Neural cell (in vitro differentiated cells): ENCODE results near the gene PER1. TPM values are rescaled to one million over a fixed set of nuclear protein-coding genes. Genes with fewer than 3 reads are reported as not detected.
A peak's percentile ranks its signal among the peaks of the same experiment; 100 is the strongest.

Experiments used
- H2AFZ ChIP-seq: fragments of 200-600, 300-800 bp; sonication (generic), shearing (Covaris generic); 2 replicates; pipeline ENCODE4 v1.6.0; 2014; ENCODE audit warnings: low read depth, mild to moderate bottlenecking, antibody characterized with exemption, low read length, moderate library complexity
- H3F3A ChIP-seq: fragments of 200-600 bp; shearing (Covaris generic); 2 replicates; pipeline ENCODE4 v1.6.1; 2016; ENCODE audit warnings: mild to moderate bottlenecking, moderate library complexity, mixed read lengths, antibody characterized with exemption, low read length; ENCODE audit not compliant: insufficient read depth, poor library complexity, severe bottlenecking
- H3K27ac ChIP-seq: fragments of 200-600, 300-800 bp; sonication (generic), shearing (Covaris generic); 2 replicates; pipeline ENCODE4 v1.5.1; 2014; ENCODE audit warnings: mild to moderate bottlenecking, low read length, moderate library complexity
- H3K27me3 ChIP-seq: fragments of 300-800, 200-600 bp; sonication (generic), shearing (Covaris generic); 2 replicates; pipeline ENCODE4 v1.6.0; 2014; ENCODE audit warnings: mild to moderate bottlenecking, low read depth, low read length, moderate library complexity; ENCODE audit not compliant: insufficient read depth
- H3K36me3 ChIP-seq: fragments of 300-800, 200-600 bp; sonication (generic), shearing (Covaris generic); 2 replicates; pipeline ENCODE4 v1.5.1; 2014; ENCODE audit warnings: mild to moderate bottlenecking, antibody characterized with exemption, low read length, moderate library complexity; ENCODE audit not compliant: insufficient read depth
- H3K4me2 ChIP-seq: fragments of 300-800, 200-600 bp; sonication (generic), shearing (Covaris generic); 2 replicates; pipeline ENCODE4 v1.6.0; 2014; ENCODE audit warnings: mild to moderate bottlenecking, low read length
- H3K4me3 ChIP-seq: fragments of 300-800, 200-600 bp; sonication (generic), shearing (Covaris generic); 2 replicates; pipeline ENCODE4 v1.5.1; 2014; ENCODE audit warnings: mild to moderate bottlenecking, low read length, moderate library complexity
- H3K79me2 ChIP-seq: fragments of 200-600 bp; shearing (Covaris generic); replicated peaks from 2 replicates; pipeline ENCODE4 v1.6.0; 2014; ENCODE audit warnings: mild to moderate bottlenecking, low read length, moderate library complexity; ENCODE audit not compliant: insufficient read depth
- H3K9ac ChIP-seq: fragments of 300-800, 200-600 bp; sonication (generic), shearing (Covaris generic); 2 replicates; pipeline ENCODE4 v1.6.1; 2016; ENCODE audit warnings: mild to moderate bottlenecking, low read length, mixed read lengths
- H3K9me2 ChIP-seq: fragments of 200-600 bp; shearing (Covaris generic); 2 replicates; pipeline ENCODE4 v1.6.1; 2016; ENCODE audit warnings: mild to moderate bottlenecking, low read length, mixed read lengths; ENCODE audit not compliant: insufficient read depth
- H3K9me3 ChIP-seq: fragments of 200-600, 300-800 bp; sonication (generic), shearing (Covaris generic); 2 replicates; pipeline ENCODE4 v1.6.1; 2016; ENCODE audit warnings: mild to moderate bottlenecking, mixed run types, low read length, moderate library complexity, mixed read lengths
- H4K20me1 ChIP-seq: fragments of 200-600 bp; shearing (Covaris generic); 2 replicates; pipeline ENCODE4 v1.6.1; 2016; ENCODE audit warnings: mild to moderate bottlenecking, mixed run types; ENCODE audit not compliant: insufficient read depth
- EP300 ChIP-seq: fragments of 450-650 bp; conservative IDR thresholded peaks from 2 replicates; pipeline ENCODE4 v1.6.1; 2014; ENCODE audit warnings: antibody characterized with exemption, mild to moderate bottlenecking, moderate library complexity; ENCODE audit not compliant: poor library complexity, severe bottlenecking
- EZH2 ChIP-seq: fragments of 200-600, 300-800 bp; shearing (Covaris generic), sonication (generic); IDR thresholded peaks from 2 replicates; pipeline ENCODE4 v1.6.1; 2014; ENCODE audit warnings: antibody characterized with exemption, low read length, borderline replicate concordance, mild to moderate bottlenecking; ENCODE audit not compliant: insufficient read depth, poor library complexity, severe bottlenecking
- MXI1 ChIP-seq: fragments of 450-650 bp; conservative IDR thresholded peaks from 2 replicates; pipeline ENCODE4 v1.6.1; 2014; ENCODE audit warnings: antibody characterized with exemption, mild to moderate bottlenecking; ENCODE audit not compliant: poor library complexity, severe bottlenecking
- POLR2AphosphoS5 ChIP-seq: IDR thresholded peaks from 2 replicates; pipeline ENCODE4 v1.6.1; 2012
- RAD21 ChIP-seq: fragments of 450-650 bp; conservative IDR thresholded peaks from 2 replicates; pipeline ENCODE4 v1.6.1; 2014; ENCODE audit warnings: antibody characterized with exemption, mild to moderate bottlenecking, moderate library complexity
- SMC3 ChIP-seq: fragments of 450-650 bp; conservative IDR thresholded peaks from 2 replicates; pipeline ENCODE4 v1.6.1; 2014; ENCODE audit warnings: antibody characterized with exemption, mild to moderate bottlenecking, moderate library complexity; ENCODE audit not compliant: poor library complexity
- TAF1 ChIP-seq: IDR thresholded peaks from 2 replicates; pipeline ENCODE4 v1.6.1; 2012; ENCODE audit warnings: low read depth
- polyA plus RNA-seq: library from polyadenylated mRNA; depleted of rRNA; stranded (reverse); fragments of >200 nt; gene quantifications from 2 replicates; pipeline ENCODE4 v1.2.3, GENCODE V29; 2014
- TF ChIP-seq, protein P1 (sequence below): IDR thresholded peaks from 2 replicates; pipeline ENCODE4 v1.6.1; 2012; ENCODE audit warnings: borderline replicate concordance
- TF ChIP-seq, protein P2 (sequence below): fragments of 450-650 bp; IDR thresholded peaks from 2 replicates; pipeline ENCODE4 v1.5.1; 2014; ENCODE audit warnings: antibody characterized with exemption, mild to moderate bottlenecking, moderate library complexity; ENCODE audit not compliant: poor library complexity, severe bottlenecking

Gene PER1
- polyA plus RNA-seq, 1 donor from 2014 or later = 1.9 TPM

DNA sequence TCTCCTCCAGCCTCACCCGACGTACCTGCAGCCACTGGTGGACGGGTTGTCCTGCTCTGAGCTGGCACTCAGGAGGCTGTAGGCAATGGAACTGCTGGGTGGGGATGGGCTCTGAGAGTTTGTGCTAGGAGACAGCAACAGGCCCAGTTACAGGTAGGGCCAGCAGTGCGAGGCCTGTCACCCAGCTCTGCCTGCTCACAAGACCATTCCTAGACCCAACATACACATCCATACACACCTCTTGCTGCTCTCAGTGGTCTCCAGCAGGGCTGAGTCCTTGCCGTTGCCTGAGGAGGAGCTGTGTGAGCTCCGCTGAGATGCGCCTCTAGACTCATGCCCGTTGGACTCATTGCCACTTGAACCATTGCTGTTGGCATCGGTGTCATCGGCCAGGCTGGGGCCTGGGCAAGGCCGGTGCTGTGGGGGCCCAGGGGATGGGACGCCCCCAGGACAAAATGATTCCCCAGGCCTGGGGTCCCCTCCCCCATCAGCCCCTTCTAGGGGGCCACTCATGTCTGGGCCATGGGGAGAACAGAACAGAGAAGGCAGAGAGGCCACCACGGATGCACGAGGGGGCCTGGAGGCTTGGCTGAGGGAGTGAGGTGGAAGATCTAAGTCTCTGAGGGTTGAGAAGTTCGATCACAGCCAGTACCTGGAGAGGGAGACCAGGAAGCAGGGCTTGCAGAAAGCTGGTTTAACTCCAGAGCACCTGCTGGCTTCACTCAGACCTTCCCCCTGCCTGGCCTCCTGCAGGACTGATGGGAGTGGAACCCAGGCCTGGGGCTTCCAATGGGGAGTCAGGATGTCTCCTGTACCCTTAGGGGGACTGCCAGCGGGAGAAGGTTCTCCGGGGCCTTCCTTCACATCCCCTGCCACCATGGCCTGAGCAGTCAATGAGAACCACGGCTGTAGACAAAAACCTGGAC, 1.7 kb downstream of the PER1 start:
- no peaks in the 10 kb centered on the region for H3K27me3 ChIP-seq
- peak overlapping the region; percentile 63 for H3K4me2 ChIP-seq
- peak overlapping the region; percentile 95 for H3K27ac ChIP-seq
- H3K36me3 ChIP-seq = no peaks in the 10 kb centered on the region
- H2AFZ ChIP-seq = no peak overlapping the region
- H3K9me2 ChIP-seq = no peaks in the 10 kb centered on the region
- TF ChIP-seq SMC3 (no peak), TAF1 (peak; percentile 35)
- H3K79me2 ChIP-seq = no peaks in the 10 kb centered on the region
- H4K20me1 ChIP-seq = no peaks in the 10 kb centered on the region
- peak overlapping the region; percentile 95 for H3K9ac ChIP-seq
- H3K4me3 ChIP-seq = peak overlapping the region; percentile 92
- H3F3A ChIP-seq = peaks cover 6% of the 10 kb centered on the region
- H3K9me3 ChIP-seq = no peaks in the 10 kb centered on the region

DNA sequence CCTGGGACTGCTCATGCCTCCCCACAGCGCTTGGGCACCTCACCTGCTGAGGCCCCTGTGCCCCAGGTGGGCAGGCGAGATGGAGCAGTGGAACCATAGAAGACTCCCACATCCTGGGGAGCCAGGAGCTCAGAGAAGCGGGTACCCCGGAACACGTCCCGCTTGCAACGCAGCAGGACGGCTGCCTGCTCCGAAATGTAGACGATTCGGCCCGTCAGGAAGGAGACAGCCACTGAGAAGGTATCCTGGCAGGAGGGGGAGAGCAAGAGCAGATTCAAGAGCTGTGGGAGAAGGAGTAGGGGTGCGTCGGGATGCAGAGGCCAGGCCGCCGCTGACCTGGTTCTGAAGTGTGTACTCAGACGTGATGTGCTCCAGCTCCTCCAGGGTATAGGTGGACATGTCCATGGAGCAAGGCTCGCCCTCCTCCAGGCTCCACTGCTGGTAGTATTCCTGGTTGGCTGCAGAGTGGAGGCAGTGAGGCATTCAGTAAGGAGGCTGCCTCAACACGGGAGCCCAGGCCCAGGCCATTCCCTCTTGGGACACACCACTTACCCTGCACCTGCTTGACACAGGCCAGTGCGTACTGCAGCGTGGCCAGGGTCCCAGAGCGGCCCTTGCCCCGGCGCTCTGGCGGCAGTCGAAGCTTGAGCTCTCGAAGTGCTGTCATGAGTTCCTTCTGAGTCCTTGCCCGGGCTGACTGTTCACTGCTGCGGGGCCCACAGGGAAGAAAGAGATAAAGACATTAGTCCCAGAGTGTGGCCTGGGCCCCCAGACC, 2.6 kb downstream of the PER1 start:
- no peak overlapping the region for H3K4me2 ChIP-seq
- H3K27ac ChIP-seq = no peak overlapping the region
- no peak overlapping the region for H2AFZ ChIP-seq
- TF ChIP-seq, protein P1, sequence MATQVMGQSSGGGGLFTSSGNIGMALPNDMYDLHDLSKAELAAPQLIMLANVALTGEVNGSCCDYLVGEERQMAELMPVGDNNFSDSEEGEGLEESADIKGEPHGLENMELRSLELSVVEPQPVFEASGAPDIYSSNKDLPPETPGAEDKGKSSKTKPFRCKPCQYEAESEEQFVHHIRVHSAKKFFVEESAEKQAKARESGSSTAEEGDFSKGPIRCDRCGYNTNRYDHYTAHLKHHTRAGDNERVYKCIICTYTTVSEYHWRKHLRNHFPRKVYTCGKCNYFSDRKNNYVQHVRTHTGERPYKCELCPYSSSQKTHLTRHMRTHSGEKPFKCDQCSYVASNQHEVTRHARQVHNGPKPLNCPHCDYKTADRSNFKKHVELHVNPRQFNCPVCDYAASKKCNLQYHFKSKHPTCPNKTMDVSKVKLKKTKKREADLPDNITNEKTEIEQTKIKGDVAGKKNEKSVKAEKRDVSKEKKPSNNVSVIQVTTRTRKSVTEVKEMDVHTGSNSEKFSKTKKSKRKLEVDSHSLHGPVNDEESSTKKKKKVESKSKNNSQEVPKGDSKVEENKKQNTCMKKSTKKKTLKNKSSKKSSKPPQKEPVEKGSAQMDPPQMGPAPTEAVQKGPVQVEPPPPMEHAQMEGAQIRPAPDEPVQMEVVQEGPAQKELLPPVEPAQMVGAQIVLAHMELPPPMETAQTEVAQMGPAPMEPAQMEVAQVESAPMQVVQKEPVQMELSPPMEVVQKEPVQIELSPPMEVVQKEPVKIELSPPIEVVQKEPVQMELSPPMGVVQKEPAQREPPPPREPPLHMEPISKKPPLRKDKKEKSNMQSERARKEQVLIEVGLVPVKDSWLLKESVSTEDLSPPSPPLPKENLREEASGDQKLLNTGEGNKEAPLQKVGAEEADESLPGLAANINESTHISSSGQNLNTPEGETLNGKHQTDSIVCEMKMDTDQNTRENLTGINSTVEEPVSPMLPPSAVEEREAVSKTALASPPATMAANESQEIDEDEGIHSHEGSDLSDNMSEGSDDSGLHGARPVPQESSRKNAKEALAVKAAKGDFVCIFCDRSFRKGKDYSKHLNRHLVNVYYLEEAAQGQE = no peak
- TF ChIP-seq POLR2AphosphoS5 (no peak), TAF1 (no peak)
- H3K27me3 ChIP-seq = no peaks in the 10 kb centered on the region
- H3K4me3 ChIP-seq = no peak overlapping the region
- H3K36me3 ChIP-seq = no peaks in the 10 kb centered on the region
- H4K20me1 ChIP-seq = no peaks in the 10 kb centered on the region
- H3K9ac ChIP-seq = no peak overlapping the region
- no peaks in the 10 kb centered on the region for H3K79me2 ChIP-seq
- H3K9me2 ChIP-seq = no peaks in the 10 kb centered on the region
- no peaks in the 10 kb centered on the region for H3K9me3 ChIP-seq
- peaks cover 6% of the 10 kb centered on the region for H3F3A ChIP-seq

DNA sequence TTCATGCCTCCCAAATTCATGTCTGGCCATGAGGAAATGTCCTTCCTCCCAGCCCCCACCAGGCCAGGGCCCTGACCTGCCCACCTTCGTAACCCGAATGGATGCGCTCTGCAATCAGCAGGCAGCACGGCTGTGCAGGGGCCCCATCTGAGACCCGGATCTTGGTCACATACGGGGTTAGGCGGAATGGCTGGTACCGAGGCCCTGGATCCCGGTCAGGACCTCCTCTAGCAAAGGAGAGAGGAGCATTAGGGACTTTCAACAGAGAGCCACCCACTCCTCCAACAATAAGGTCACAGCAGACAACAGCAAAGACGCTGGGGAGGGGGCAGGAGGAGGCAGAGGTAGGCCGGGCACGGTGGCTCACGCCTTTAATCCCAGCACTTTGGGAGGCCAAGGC, 3.6 kb downstream of the PER1 start:
- no peak overlapping the region for H3K4me3 ChIP-seq
- no peak overlapping the region for H3K27ac ChIP-seq
- H3K27me3 ChIP-seq = no peaks in the 10 kb centered on the region
- no peaks in the 10 kb centered on the region for H4K20me1 ChIP-seq
- no peak overlapping the region for H3K9ac ChIP-seq
- no peak for TF ChIP-seq MXI1
- no peak for TF ChIP-seq SMC3
- TF ChIP-seq EP300 = no peak
- TF ChIP-seq EZH2 = no peak
- TF ChIP-seq POLR2AphosphoS5 = no peak
- no peak for TF ChIP-seq TAF1
- TF ChIP-seq RAD21 = no peak
- TF ChIP-seq, protein P1 = no peak
- TF ChIP-seq, protein P2, sequence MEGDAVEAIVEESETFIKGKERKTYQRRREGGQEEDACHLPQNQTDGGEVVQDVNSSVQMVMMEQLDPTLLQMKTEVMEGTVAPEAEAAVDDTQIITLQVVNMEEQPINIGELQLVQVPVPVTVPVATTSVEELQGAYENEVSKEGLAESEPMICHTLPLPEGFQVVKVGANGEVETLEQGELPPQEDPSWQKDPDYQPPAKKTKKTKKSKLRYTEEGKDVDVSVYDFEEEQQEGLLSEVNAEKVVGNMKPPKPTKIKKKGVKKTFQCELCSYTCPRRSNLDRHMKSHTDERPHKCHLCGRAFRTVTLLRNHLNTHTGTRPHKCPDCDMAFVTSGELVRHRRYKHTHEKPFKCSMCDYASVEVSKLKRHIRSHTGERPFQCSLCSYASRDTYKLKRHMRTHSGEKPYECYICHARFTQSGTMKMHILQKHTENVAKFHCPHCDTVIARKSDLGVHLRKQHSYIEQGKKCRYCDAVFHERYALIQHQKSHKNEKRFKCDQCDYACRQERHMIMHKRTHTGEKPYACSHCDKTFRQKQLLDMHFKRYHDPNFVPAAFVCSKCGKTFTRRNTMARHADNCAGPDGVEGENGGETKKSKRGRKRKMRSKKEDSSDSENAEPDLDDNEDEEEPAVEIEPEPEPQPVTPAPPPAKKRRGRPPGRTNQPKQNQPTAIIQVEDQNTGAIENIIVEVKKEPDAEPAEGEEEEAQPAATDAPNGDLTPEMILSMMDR = no peak
- no peak overlapping the region for H3K4me2 ChIP-seq
- peaks cover 6% of the 10 kb centered on the region for H3F3A ChIP-seq
- H3K36me3 ChIP-seq = no peaks in the 10 kb centered on the region
- H3K9me2 ChIP-seq = no peaks in the 10 kb centered on the region
- H3K9me3 ChIP-seq = no peaks in the 10 kb centered on the region
- no peaks in the 10 kb centered on the region for H3K79me2 ChIP-seq
- H2AFZ ChIP-seq = no peak overlapping the region
